COR-L47 (cell line): ENCODE results near the gene AMH.

Source experiments
- DNase-seq: peaks from one replicate; lab custom pipeline; 2025; lab: John Stamatoyannopoulos, UW

AMH gene

GRCh38 chr19:2287585-2288337 is 38.6 kb downstream of the AMH start:
- DNase-seq: no peak

DNA sequence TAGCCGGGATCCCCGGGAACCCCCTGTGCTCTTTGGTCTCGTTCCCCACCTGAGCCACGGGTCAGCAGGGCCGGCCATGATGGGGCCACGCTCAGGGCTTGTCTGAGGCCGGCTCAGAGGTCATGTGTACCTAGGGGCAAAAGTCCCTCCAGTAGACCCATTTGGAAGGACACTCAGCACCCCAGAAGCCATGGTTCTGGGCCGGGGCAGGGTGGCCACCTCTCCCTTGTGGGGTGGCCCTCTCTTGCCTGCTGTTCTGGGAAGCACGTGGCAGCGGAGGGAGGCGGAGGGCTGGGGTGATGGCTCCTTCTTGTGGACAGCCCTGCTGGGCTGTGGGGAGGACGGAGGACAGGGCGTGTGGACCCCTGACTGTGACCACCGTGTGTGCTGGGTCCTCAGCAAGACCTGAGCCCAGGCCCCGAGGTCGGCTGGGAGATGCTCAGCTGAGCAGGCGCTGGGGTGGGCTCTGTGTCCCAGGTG is 39.3 kb downstream of the AMH start:
- no peak for DNase-seq

DNA sequence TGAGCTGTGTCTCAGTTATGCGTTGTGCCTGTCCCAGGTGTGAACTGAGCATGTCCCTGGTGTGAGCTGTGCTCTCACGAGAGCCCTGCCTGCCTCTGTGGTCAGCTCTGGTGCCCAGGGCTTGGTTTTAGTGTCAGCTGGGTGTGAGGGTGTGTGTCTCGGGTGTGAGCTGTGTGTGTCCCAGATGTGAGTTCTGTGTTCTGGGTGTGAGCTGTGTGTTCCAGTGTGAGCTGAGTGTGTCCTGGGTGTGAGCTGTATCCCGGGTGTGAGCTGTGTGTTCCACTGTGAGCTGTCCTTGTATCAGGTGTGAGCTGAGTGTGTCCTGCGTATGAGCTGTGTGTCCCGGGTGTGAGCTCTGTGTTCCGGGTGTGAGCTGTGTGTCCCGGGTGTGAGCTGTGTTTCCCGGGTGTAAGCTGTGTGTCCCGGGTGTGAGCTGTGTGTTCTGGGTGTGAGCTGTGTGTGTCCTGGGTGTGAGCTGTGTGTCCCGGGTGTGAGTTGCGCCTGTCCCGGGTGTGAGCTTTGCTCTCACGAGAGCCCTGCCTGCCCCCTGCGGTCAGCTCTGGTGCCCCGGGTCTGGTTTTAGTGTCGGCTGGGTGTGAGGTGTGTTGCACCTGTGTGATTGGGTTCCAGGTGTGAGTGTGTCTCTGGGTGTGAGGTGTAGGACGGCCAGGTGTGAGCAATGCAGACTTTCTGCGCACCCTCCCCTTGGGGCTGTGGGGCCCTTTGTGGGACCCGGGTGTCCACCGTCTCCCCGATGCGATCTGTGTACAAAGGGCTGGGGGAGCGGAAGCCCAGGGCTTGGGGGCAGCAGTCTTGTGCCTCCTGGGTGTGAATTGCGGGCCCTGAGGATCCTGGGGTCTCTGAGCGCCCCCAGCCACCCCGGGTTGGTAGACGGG is 39.9 kb downstream of the AMH start:
- no peak for DNase-seq

GRCh38 chr19:2289714-2290435 is 40.8 kb downstream of the AMH start:
- DNase-seq: no peak

DNA sequence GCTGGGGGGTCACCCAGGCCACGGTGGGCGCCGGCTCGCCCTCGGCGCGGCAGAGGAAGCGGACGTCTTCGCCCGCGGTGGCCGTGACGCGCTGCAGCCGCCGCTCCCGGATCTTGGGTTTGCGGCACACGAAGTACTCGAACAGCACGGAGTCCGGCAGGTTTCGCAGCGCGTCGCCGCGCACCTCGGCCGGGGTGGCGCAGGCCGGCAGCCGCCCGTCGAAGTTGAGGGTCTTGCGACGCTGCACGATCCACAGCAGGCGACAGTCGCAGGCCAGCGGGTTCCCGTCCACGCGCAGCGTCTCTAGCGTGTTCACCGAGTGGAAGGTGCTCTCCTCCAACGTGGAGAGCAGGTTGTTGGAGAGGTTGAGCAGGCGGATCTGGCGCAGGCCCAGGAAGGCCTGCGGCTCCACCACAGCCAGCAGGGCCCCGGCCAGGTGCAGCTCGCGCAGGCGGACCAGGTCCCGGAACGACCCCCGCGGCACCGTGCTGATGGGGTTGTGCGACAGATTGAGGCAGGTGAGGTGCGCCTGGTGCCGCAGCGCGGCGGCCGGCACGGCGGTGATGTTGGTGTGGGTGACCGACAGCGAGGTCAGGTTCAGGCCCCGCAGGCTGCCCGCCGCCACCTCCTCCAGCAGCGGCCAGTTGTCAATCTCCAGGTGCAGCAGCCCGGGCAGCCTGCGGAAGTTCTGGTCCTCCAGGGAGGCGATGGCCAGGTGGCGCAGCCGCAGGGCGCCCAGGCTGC is 41.5 kb downstream of the AMH start:
- DNase-seq: peak; percentile 73

DNA sequence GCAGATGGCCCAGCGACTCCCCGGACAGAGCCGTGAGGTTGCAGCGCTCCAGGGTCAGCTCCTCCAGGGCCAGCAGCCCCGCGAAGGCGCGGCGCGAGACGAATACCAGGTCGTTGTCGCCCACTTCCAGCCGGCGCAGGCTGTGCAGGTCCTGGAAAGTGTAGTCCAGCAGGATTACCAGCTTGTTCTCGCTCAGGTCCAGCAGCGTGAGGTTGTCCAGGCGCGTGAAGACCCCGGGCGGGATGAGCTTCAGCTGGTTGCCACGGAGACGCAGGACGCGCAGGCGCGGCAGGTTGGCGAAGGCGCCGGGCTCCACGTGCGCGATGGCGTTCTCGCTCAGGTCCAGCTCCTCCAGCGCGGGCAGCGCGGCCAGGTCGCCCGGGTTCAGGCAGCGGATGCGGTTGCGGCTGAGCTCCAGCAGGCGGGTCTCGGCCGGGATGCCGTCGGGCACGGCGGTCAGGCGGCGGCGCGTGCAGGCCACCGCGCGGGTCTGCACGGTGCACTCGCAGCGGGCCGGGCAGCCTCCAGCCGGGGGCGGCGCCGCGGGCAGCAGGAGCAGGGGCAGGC is 42.1 kb downstream of the AMH start:
- peak; percentile 71 for DNase-seq

- DNase-seq: no peak
These were observed 45.7 kb downstream of the AMH start for GRCh38 chr19:2294687-2295335.

DNA sequence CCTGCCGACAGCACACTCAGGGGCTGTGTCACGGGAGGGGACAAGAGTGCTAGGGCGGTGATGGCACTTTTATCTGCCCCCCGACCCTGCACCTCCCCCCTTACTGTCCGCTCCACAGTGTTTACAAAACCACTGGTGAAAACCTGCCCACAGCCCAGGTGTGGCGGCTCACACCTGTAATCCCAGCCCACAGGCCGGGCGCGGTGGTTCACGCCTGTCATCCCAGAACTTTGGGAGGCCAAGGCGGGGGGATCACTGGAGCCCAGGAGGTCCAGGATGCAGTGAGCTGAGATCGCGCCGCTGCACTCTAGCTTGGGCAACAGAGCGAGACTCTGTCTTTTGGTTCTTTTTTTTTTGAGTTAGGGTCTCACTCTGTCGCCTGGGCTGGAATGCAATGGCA is 47.0 kb downstream of the AMH start:
- no peak for DNase-seq

GRCh38 chr19:2300533-2300932 is 51.4 kb downstream of the AMH start:
- DNase-seq: no peak
